ENCODE measurements around the gene ELP5. TPM values are rescaled to one million over a fixed set of nuclear protein-coding genes. Genes with fewer than 3 reads are reported as not detected.

Gene ELP5
- total RNA-seq, 2 experiments from 2014 or later = 84.6 to 97.3 TPM

- ChIA-PET CTCF (ENCODE audit: unreplicated experiment) (no interaction called here), POLR2A (no interaction called here)
Measured at GRCh38 chr17:7204336-7204735, 47.7 kb upstream of the ELP5 start.

GRCh38 chr17:7204828-7205461, 47.1 kb upstream of the ELP5 start:
- no peaks in the 10 kb centered on the region for H3K79me2 ChIP-seq (ENCODE audit: insufficient read depth, low read depth, low read length)
- intact Hi-C loops (cut with micrococcal nuclease; ENCODE audit: unreplicated experiment) = no loop called here
- H3K9me3 ChIP-seq (ENCODE audit: low read length) = no peaks in the 10 kb centered on the region
- BruUV-seq (replicated peaks) = no TSS peak
- peak overlapping the region; percentile 73 for H3K4me2 ChIP-seq (ENCODE audit: low read length)
- peak overlapping the region; percentile 65 for H3K4me3 ChIP-seq (ENCODE audit: low read depth, low read length, poor library complexity, severe bottlenecking)
- H3K36me3 ChIP-seq (ENCODE audit: insufficient read depth, low read length) = peaks cover 29% of the 10 kb centered on the region; the same call in 1 of the 2 replicates
- H2AFZ ChIP-seq (ENCODE audit: low read length) = peak overlapping the region; percentile 20; the same call in 1 of the 2 replicates
- H4K20me1 ChIP-seq (ENCODE audit: insufficient read depth, low read length) = no peaks in the 10 kb centered on the region
- H3K4me1 ChIP-seq (ENCODE audit: insufficient read depth, low read length, poor library complexity, severe bottlenecking) = peaks cover 23% of the 10 kb centered on the region
- peak; percentile 95 for DNase-seq (ENCODE audit: low spot score)
- H3K27ac ChIP-seq (ENCODE audit: low read depth, low read length, poor library complexity, severe bottlenecking) = peak overlapping the region; percentile 57
- POLR2A ChIA-PET = no interaction called here
- no peaks in the 10 kb centered on the region for H3K9me2 ChIP-seq (ENCODE audit: insufficient read depth, low read length)
- TF ChIP-seq EZH2phosphoT487 (IDR thresholded peaks at IDR 0.05; ENCODE audit: borderline replicate concordance, low read depth, low read length) (no peak), CTCF (conservative IDR thresholded peaks at IDR 0.05; ENCODE audit: low read length) (no peak)
- CTCF ChIA-PET (ENCODE audit: unreplicated experiment) = no interaction called here

More at GRCh38 chr17:7204336-7204735, 47.7 kb upstream of the ELP5 start:
- Histone ChIP-seq H3K4me2 (ENCODE audit: low read length) (peak overlapping the region; percentile 73), H3K79me2 (ENCODE audit: insufficient read depth, low read depth, low read length) (no peaks in the 10 kb centered on the region), H3K4me3 (ENCODE audit: low read depth, low read length, poor library complexity, severe bottlenecking) (peak overlapping the region; percentile 65), H4K20me1 (ENCODE audit: insufficient read depth, low read length) (no peaks in the 10 kb centered on the region), H3K27ac (ENCODE audit: low read depth, low read length, poor library complexity, severe bottlenecking) (peak overlapping the region; percentile 57), H3K9me2 (ENCODE audit: insufficient read depth, low read length) (no peaks in the 10 kb centered on the region), H3K4me1 (ENCODE audit: insufficient read depth, low read length, poor library complexity, severe bottlenecking) (peaks cover 23% of the 10 kb centered on the region), H2AFZ (ENCODE audit: low read length) (peak overlapping the region; percentile 20; the same call in 1 of the 2 replicates), H3K36me3 (ENCODE audit: insufficient read depth, low read length) (peaks cover 30% of the 10 kb centered on the region; the same call in 1 of the 2 replicates), H3K9me3 (ENCODE audit: low read length) (no peaks in the 10 kb centered on the region)
- TF ChIP-seq EZH2phosphoT487 (IDR thresholded peaks at IDR 0.05; ENCODE audit: borderline replicate concordance, low read depth, low read length) = no peak
- TF ChIP-seq CTCF (conservative IDR thresholded peaks at IDR 0.05; ENCODE audit: low read length) = no peak
- DNase-seq (ENCODE audit: low spot score) = no peak
- intact Hi-C loops (cut with micrococcal nuclease; ENCODE audit: unreplicated experiment) = no loop called here
- no TSS peak for BruUV-seq (replicated peaks)

DNA sequence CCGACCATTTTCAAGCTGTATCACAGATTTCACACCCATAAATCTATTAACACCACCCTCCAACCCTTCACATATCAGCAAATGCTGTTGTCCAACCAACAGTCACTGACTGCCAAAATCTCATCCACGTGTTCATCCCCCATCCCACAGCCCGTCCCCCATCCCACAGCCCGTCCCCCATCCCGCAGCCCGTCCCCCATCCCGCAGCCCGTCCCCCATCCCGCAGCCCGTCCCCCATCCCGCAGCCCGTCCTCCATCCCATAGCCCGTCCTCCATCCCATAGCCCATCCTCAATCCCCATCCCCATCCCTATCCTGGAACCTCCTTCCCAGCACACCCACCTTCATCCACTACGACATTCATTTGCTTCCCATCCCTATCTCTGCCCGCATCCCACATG, 46.5 kb upstream of the ELP5 start:
- Histone ChIP-seq H3K4me3 (ENCODE audit: low read depth, low read length, poor library complexity, severe bottlenecking) (peak overlapping the region; percentile 65), H3K27ac (ENCODE audit: low read depth, low read length, poor library complexity, severe bottlenecking) (peak overlapping the region; percentile 57), H3K4me2 (ENCODE audit: low read length) (peak overlapping the region; percentile 73), H2AFZ (ENCODE audit: low read length) (peak overlapping the region; percentile 20; the same call in 1 of the 2 replicates), H3K4me1 (ENCODE audit: insufficient read depth, low read length, poor library complexity, severe bottlenecking) (peaks cover 23% of the 10 kb centered on the region), H3K36me3 (ENCODE audit: insufficient read depth, low read length) (peaks cover 25% of the 10 kb centered on the region; the same call in 1 of the 2 replicates), H3K9me2 (ENCODE audit: insufficient read depth, low read length) (no peaks in the 10 kb centered on the region), H4K20me1 (ENCODE audit: insufficient read depth, low read length) (no peaks in the 10 kb centered on the region), H3K79me2 (ENCODE audit: insufficient read depth, low read depth, low read length) (no peaks in the 10 kb centered on the region), H3K9me3 (ENCODE audit: low read length) (no peaks in the 10 kb centered on the region)
- ChIA-PET POLR2A (no interaction called here), CTCF (ENCODE audit: unreplicated experiment) (no interaction called here)
- intact Hi-C loops (cut with micrococcal nuclease; ENCODE audit: unreplicated experiment) = no loop called here
- BruUV-seq (replicated peaks) = no TSS peak
- no peak for TF ChIP-seq EZH2phosphoT487 (IDR thresholded peaks at IDR 0.05; ENCODE audit: borderline replicate concordance, low read depth, low read length)
- TF ChIP-seq CTCF (conservative IDR thresholded peaks at IDR 0.05; ENCODE audit: low read length) = no peak
- DNase-seq (ENCODE audit: low spot score) = no peak

Data from OCI-LY7 (cell line).